Activated CD4-positive, alpha-beta T cell treated with anti-CD3 and anti-CD28 coated beads for 24 hours (primary cell): ENCODE results near the gene SP9.

ENCODE experiments used
- DNase-seq, 2 donors: peaks; one replicate each; pipeline ENCODE4 v3.0.0-alpha.2; 2020; ENCODE audit warnings: low read depth in 2 of 2

The SP9 gene

DNA sequence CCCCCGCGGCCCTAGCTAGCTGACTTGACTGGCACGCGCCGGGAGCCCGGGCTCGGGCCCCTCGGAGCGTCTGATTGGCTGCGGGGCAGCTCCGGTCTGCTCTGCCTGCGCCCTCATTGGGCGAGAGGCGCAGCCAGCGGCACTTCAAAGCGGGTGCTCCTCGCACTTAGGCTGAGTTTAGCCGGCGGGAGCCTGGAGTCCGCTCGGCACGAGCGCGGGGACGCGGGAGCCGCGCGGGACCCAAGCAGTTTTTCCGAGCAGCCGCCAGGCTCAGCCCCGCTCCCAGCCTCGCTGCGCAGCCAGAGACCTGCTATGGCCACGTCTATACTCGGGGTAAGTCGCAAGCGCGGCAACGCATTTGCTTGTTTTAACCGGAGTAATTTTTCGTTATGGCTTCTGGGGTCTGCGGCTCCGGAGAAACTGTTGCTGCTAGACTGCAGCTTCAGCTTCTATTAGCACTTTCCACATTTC is at the start of gene SP9:
SP9 (plus strand) TSS at position 174 of the 471 bp plus-strand sequence; CDS start at position 313, 139 bp downstream.
- DNase-seq, result no peak

DNA sequence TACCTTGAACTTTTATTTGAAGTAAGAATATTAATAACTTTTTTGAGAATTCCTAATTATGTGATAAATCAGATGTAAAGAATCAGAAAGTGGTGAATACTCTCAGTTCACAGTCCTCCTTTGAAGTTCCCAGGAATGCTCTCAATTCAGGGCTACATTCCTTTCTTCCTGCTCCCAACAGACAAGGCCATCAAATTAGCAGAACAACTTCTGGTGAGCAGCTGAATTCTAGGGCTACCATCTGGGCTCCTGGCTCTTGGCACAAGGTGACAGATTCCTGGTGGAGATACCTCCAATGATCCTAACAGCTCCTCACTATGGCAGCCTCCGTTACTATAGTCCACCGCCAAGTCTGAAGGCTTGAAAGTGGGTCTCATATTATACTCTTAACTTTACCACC is 48.6 kb upstream of the SP9 start:
- no peak for DNase-seq

DNA sequence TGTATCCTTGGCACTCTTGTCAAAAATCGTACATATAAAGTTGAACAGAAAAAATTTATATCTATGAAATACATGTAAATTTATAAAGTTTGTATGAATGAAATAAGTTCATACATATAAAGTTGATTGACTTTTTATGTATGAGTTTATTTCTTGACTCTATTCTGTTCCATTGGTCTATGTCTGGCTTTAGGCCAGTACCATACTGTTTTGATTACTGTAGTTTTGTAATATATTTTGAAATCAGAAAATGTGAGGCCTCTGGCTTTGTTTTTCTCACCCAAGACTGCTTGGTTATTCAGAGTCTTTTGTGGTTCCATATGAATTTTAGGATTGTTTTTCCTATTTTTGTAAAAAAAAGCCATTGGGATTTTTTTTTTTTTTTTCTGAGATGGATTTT is 41.8 kb upstream of the SP9 start:
- DNase-seq, result no peak

DNA sequence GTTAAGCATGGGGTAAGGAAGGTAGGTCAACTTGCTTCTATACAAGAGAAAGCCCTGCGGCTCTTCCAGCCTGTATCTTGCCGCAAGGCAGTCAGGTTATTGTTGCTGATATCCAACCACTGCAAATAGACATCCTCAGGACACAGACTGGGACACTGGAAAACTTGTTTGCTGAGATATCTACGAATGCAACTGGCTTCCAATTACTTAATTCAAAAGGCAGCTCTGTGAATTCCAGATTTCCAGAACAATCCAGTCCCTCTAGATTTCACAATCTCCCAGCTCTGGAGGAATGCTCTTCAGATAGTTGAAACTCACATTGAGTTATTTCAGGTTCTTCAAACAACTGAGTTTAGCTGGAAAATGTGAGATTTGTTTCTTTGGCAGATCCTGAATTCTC is 34.6 kb upstream of the SP9 start:
- DNase-seq, result no peak

DNA sequence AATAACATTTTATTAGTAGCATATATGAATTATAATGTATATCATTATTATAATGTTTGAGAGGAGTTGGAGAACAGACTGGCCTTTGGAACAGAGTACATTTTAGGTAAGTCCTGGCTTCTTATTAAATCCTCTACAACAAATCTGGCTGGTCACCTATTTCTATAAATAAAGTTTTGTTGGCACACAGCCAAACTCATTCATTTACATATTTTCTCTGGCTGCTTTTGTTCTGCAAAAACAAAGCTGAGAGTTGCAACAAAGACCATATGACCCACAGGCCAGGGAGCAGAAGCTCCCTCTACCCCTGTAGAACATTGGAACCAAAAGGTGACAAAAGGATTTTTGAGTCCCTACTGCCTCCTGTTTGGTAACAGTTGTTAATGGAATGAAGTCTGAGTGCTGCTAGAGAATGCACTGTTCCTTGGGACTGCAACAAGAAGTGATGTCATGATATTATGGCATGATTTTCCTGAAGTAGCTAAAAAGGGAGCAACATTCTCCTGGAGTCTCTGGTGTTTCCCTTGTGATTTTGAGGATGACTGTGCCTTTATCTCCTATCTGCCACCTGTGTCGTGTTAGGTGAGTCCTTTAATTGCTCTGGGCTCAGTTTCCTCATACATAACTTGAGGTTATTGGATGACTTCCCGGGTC is 22.0 kb upstream of the SP9 start:
- no peak for DNase-seq

DNA sequence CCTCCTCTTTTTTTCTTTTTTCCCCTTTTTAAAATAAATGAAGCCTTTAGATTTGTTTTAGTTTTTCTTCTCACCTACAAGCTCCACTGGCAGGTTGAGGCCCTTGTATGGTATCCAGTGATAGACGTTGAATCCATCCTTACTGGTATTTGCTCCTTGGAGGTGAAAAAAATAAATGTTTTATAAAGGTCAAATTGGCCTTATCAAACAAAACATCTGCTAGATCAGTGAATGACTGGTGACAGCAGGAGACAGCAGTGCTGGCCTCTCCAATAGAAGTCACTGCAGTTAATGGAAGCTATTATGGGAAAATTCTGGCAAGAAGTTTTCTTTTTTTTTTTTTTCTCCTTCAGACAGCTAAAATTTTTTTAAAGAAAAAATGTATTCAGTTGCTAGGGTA is 12.6 kb upstream of the SP9 start:
- DNase-seq, result no peak

DNA sequence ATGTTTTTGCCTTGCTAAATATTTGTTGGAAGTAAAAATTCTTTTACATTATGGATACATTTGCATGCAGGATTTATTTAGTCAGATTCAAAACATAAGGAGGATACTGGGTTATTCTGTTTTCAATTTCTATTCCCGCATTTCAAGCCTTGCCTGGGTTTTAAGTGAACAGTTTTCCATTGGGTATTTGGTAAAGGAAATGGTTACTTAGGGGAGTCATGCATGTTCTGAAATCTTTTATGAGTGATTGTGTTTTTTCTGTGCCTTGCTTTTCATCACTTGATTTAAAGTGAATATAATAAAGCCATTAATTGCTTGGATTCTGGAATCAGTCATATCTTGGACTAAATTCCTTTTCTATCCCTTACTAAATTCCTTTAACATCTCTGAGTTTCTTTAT is 12.0 kb upstream of the SP9 start:
- DNase-seq, result no peak

DNA sequence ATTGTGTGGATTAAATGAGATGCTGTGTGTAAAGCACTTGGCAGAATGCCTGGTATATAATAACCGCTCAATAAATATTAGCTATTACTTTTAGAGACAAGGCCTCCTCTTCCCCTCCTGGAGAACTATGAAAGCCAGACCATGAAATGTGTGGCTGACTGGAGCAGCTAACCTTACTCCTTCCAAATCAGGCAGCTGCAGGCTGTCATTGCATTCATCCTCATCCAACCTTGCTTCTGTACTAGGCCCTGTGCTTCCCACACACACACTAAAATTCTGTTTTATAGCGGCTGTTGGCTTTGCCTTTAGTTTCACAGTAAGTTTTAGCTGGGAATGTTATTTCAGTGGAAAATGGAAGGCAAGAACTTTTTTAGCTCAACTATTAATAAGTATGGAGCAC is 10.2 kb upstream of the SP9 start:
- DNase-seq, result no peak

DNA sequence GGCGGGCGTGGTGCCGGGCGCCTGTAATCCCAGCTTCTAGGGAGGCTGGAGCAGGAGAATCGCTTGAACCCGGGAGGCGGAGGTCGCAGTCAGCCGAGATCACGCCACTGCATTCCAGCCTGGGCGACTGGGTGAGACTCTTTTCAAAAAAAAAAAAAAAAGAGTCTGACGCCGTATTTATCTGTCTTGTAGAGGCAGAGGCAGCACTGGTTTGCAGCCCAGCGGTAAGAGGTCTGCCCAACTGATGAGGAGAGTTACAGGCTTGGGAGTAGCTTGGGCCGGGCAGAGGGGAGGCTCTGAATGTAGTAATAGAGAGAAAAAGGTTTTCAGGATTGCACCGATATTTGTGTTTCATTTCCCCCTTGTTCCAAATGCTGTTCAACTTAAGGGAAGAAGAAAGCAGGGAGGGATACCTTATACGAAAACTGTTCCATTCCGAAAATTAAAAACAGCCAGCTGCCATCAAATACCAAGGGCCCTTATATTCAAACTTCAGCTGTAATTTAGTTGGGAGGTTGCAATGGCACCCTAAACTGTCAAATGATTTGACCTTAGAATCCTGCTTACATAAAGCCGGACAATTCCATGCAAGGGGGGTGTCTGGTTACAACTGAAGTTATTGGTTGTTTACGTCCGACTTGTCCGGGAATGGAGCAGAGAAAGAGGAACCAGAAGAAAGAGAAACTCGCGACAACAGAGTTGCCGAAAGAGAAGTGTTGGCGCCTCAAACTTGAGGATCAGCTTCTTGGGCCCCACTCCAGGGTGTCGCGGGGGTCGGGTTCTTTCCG is 9.2 kb upstream of the SP9 start:
- no peak for DNase-seq

DNA sequence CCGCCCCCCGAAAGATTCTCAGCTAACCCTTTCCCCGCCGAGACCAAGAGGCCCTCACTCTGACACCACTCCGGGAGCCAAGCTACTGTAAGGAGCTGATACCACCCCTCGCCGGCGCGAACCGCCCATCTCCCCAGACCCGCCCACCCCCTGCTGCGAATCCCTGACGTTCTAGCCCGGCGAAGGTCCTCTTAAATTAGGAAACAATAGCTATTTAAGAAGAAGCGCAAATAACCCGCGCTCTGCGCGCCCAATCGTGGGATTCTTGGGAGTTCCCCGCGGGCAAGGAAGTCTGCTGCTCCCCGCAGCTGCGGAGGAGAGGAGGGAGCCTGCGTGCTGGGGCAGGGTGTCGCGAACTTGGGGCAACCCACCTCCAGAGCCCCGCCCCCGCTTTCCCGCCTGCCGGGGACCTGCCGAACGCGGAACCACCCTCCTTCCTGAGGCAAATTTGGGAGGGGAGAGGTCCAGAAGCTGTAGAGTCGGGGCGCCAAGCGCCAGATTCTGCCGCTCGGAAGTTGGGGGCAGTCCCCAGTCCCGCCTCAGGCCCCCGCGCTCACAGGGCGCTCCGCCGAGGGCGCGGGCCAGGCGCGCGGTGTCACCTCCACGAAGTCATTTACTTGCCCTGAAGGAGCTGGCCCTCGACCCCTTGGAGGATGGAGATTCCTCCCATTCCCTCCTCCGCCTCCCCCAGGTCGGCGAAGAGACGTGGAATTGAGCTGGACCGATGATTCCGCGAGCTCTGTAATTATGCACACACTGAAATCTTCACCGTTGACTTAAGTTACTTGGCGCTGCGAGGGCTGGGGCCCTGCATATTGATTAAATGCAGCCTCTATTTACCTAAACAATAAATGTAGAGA is 8.4 kb upstream of the SP9 start:
- DNase-seq, result no peak

DNA sequence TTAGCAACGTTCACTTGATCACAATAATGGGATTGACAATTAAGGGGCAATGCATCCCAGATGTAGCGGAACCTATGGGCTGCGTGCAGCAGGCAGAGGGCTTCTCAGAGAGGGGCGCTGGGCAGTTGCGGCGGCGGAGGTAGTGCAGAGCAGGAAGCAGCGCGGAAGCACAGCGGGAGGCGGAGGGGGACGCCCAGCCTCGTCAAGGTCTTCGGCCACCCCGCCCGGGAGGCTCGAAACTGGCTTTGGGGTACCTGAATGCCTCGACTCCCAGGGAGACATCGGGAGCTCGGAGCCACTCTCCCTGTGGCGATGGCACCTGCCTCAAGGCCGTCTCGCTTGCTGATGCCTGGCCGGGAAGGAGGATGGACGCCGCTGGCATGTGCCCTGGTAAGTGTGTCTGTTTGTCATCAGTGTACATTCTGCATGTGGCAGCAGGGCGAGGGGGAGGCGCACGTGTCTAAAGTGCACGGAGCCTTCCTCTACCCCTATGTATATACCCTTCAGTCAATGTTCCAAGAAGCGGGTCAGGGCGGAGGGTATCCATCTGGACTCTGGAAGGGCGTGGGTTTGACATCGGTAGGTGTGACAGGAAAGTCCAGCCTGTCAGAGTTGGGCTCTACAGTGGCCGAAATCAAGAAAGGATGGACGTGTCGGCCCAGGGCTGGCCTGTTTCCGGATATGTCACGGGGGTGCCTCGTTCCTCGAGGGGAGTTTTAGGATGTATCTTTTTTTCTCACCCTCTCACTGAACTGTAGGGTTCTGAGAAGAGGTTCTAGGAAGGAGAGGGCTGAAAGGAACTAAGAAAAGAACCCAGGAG is 7.5 kb upstream of the SP9 start:
- no peak for DNase-seq

DNA sequence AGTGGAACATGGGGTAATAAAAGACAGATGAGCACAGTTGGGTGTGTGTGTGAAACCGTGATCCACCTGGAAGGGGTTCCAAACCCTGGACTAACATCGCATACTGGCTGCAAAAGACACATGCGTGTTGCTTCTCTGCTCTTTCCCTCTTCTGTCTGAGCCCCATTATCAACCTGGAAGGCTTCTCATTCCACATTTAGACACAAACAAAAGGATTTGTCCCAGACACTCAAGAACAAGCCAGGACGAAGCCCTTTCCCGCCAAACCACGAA is 7.0 kb upstream of the SP9 start:
- no peak for DNase-seq

DNA sequence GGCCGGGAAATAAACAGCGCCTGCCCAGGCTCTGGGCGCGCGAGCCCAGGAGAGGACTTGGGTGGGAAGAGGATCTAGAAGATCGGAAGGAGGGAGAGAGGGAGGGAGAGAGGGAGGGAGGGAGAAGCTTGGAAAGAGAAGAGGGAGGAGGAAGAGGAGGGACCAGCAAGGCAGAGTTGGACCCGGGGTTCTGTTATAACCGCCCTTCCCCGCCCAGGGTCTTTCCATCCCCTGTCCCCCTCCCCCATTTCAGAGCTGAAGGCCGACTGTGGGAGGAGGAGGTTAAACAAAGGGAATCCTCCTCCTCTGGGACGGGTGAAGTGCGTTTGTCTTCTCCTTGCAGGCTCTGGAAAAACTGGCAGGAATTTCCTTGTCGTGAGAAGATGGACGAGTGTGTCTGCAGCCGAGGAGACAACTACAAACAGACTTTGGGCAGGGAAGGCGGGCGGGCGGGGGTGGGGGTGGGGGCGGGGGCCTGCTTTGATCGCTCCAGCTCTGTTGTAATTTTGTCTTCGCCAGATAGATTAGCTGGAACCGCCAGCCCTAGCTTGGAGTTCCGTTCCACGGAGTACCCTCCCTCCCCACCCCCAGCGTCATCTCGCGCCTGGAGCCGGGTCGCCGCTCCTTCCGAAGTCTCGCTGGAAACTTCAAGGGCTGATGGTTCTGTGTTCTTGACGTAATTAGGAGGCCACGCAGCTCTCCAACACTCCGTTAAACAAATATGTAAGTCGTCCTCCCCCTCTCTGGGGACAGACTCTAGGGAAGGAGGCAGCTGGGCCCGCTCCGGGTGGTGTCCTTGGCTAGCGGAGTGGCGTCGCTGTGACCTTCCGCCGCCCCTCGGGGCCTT is 6.4 kb upstream of the SP9 start:
- no peak for DNase-seq

DNA sequence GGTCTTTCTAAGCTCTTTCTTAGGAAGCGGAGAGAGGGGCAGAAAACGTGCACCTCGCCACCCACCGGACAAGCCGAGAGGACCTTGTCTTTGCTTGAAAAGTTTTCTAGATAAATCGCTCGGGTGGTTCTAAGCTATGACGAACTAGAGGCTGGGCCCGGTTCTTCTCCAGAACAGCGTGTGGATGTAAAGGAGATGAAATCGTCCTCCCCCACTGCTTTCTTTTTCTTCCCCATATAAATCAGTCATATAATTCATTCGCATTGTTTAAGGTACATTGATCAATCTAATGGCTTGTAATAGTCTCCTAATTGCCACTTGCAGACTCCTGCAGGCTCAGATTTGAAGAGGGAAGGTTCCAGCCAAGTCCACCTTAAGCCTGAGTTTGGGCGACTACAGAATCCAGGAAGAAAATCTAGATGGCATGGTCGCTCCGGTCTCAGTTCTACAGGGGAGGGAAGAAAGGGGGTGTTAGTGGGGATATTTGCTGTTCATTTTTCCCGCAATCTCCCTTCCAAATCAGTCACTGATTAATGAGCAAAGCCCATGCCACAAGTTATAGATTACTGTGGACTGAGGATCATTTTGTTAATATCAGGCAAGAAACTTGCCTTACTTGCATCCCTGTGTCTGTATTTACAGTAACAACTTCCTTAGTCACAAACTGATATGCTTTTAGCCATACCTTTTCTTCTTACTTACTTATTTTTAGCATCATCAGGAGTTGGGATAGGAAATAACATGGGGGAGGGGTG is 5.6 kb upstream of the SP9 start:
- no peak for DNase-seq

DNA sequence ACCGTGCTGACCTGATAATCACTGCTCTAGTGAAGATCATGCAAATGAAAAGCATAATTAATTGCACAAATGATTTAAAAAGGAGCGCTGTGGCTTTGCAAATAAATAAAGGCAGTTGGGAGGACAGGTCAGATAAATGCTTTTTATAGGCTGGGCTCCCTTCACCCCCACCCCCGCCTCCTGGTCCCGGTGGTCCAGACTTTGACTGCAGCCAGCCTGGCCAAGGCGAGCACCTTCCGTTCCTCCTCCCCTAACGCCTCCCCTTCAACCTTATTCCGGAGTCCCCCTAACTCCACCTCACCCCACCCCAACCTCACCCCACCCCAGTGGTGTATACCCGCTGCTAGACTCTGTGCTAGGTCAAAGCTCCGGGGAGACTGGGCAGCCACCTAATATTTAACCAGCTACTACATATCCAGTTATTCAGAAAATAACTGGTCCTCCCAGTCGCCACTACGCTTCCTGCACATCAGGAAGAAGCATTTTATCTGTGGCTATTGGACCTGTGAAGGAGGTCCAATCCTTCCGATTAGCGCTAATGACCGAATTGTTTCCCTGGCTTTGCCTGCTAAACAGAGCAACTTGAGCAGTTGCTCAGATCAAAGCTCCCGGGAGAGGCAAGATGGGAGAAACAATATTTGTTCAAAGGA is 3.7 kb upstream of the SP9 start:
- no peak for DNase-seq

DNA sequence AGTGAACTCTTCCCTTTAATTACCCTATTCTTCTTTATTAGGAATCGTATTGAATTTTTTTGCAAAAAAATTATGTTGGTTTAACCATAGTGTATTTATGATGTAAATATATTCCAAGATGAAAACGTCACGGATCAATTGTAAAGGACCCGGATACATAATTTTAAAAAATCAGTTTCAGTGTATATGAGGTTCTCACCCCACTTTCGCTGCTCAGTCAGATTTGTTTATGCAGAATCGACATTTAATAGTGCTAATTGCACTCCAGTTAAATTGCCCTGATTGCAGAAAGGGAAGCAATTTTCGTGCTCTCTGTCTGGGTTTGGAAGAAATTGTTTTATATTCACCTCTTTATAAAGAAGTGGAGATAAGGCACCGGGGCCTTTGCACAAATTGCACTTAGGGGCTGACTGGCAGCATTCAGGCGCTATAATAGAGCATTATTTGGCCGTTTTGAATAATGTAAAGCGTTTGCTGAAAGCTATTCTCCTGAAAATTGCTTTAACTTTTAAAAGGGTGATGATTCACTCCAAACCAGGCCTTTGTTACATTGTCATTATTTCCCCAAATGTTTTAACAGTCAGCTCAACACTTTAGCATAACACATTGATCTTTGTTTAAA is 3.0 kb upstream of the SP9 start:
- DNase-seq, result no peak

DNA sequence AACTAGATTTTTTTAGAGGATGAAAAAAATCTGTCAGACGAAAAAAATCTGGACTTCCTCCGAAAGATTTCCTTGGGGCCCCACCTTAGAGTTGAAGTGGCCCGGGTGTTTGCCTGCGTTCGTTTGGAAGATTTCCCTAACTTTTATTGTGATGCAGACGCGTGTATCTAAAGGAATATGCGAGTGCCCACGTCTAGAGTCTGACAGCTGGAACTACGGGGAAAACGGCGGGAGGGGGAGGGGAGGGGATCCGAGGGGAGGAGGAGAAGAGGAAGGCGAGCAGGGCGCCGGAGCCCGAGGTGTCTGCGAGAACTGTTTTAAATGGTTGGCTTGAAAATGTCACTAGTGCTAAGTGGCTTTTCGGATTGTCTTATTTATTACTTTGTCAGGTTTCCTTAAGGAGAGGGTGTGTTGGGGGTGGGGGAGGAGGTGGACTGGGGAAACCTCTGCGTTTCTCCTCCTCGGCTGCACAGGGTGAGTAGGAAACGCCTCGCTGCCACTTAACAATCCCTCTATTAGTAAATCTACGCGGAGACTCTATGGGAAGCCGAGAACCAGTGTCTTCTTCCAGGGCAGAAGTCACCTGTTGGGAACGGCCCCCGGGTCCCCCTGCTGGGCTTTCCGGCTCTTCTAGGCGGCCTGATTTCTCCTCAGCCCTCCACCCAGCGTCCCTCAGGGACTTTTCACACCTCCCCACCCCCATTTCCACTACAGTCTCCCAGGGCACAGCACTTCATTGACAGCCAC is 2.4 kb upstream of the SP9 start:
- no peak for DNase-seq

DNA sequence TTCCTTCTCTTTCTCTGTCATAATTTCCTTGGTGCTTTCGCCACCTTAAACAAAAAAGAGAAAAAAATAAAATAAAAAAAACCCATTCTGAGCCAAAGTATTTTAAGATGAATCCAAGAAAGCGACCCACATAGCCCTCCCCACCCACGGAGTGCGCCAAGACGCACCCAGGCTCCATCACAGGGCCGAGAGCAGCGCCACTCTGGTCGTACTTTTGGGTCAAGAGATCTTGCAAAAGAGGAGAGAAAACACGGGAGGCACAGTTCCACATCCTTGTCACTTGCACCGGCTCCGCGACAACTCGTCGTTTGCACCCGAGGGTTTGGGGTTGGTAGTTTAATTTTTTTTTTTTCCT is 1.8 kb upstream of the SP9 start:
- no peak for DNase-seq
